ENCODE results near the gene OPCML.

- TF ChIP-seq CTCF (IDR thresholded peaks at IDR 0.05) (no peak), POLR2A (IDR thresholded peaks at IDR 0.05) (no peak)
Observed at GRCh38 chr11:132408877-132409276, 1123.4 kb downstream of the OPCML start.

Measured in lower leg skin (tissue), 3 donors.